ENCODE data around the gene TRIM44.

DNA sequence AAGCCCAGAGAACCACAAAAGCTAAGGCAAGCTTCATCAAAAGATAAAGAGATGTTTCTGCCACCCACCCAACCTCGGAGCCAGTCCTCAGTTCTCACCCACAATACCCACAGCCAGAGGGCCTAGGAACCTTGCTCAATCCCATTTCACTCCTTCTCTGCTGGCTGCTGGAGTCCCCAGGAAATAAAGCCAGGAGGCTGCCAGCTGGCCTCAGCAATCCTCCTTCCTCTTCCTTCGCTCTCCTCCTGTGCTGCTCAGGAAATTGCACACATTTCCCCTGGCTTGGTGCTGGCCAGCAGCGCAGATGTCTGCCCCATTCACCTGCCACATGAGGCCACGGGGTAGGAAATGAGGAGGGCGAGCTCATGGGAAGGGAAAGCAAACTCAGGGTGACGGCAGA, 189.5 kb downstream of the TRIM44 start:
- TF ChIP-seq, protein P1, sequence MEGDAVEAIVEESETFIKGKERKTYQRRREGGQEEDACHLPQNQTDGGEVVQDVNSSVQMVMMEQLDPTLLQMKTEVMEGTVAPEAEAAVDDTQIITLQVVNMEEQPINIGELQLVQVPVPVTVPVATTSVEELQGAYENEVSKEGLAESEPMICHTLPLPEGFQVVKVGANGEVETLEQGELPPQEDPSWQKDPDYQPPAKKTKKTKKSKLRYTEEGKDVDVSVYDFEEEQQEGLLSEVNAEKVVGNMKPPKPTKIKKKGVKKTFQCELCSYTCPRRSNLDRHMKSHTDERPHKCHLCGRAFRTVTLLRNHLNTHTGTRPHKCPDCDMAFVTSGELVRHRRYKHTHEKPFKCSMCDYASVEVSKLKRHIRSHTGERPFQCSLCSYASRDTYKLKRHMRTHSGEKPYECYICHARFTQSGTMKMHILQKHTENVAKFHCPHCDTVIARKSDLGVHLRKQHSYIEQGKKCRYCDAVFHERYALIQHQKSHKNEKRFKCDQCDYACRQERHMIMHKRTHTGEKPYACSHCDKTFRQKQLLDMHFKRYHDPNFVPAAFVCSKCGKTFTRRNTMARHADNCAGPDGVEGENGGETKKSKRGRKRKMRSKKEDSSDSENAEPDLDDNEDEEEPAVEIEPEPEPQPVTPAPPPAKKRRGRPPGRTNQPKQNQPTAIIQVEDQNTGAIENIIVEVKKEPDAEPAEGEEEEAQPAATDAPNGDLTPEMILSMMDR (IDR thresholded peaks at IDR 0.05; ENCODE audit: low read depth, low read length, missing input control), result no peak
- TF ChIP-seq RXRA (IDR thresholded peaks at IDR 0.05) (no peak), TAF1 (conservative IDR thresholded peaks at IDR 0.05) (no peak), RAD21 (IDR thresholded peaks at IDR 0.05) (no peak), YY1 (IDR thresholded peaks at IDR 0.05) (no peak), FOXA1 (IDR thresholded peaks at IDR 0.05) (no peak), GABPA (IDR thresholded peaks at IDR 0.05 in 1 of 2, conservative IDR thresholded peaks at IDR 0.05 in 1 of 2) (no peak), JUND (IDR thresholded peaks at IDR 0.05) (no peak)
- TF ChIP-seq, protein P2, sequence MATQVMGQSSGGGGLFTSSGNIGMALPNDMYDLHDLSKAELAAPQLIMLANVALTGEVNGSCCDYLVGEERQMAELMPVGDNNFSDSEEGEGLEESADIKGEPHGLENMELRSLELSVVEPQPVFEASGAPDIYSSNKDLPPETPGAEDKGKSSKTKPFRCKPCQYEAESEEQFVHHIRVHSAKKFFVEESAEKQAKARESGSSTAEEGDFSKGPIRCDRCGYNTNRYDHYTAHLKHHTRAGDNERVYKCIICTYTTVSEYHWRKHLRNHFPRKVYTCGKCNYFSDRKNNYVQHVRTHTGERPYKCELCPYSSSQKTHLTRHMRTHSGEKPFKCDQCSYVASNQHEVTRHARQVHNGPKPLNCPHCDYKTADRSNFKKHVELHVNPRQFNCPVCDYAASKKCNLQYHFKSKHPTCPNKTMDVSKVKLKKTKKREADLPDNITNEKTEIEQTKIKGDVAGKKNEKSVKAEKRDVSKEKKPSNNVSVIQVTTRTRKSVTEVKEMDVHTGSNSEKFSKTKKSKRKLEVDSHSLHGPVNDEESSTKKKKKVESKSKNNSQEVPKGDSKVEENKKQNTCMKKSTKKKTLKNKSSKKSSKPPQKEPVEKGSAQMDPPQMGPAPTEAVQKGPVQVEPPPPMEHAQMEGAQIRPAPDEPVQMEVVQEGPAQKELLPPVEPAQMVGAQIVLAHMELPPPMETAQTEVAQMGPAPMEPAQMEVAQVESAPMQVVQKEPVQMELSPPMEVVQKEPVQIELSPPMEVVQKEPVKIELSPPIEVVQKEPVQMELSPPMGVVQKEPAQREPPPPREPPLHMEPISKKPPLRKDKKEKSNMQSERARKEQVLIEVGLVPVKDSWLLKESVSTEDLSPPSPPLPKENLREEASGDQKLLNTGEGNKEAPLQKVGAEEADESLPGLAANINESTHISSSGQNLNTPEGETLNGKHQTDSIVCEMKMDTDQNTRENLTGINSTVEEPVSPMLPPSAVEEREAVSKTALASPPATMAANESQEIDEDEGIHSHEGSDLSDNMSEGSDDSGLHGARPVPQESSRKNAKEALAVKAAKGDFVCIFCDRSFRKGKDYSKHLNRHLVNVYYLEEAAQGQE (IDR thresholded peaks at IDR 0.05), result no peak
- TF ChIP-seq, protein P3, sequence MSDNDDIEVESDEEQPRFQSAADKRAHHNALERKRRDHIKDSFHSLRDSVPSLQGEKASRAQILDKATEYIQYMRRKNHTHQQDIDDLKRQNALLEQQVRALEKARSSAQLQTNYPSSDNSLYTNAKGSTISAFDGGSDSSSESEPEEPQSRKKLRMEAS (IDR thresholded peaks at IDR 0.05), result no peak
- TF ChIP-seq, protein P4, sequence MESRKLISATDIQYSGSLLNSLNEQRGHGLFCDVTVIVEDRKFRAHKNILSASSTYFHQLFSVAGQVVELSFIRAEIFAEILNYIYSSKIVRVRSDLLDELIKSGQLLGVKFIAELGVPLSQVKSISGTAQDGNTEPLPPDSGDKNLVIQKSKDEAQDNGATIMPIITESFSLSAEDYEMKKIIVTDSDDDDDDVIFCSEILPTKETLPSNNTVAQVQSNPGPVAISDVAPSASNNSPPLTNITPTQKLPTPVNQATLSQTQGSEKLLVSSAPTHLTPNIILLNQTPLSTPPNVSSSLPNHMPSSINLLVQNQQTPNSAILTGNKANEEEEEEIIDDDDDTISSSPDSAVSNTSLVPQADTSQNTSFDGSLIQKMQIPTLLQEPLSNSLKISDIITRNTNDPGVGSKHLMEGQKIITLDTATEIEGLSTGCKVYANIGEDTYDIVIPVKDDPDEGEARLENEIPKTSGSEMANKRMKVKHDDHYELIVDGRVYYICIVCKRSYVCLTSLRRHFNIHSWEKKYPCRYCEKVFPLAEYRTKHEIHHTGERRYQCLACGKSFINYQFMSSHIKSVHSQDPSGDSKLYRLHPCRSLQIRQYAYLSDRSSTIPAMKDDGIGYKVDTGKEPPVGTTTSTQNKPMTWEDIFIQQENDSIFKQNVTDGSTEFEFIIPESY (IDR thresholded peaks at IDR 0.05), result no peak
- TF ChIP-seq, protein P5, sequence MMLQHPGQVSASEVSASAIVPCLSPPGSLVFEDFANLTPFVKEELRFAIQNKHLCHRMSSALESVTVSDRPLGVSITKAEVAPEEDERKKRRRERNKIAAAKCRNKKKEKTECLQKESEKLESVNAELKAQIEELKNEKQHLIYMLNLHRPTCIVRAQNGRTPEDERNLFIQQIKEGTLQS (IDR thresholded peaks at IDR 0.05), result no peak
